ENCODE results near the gene DNAJC8. TPM values are rescaled to one million over a fixed set of nuclear protein-coding genes. Genes with fewer than 3 reads are reported as not detected.

The DNAJC8 gene
- polyA plus RNA-seq, 1 of the 3 experiments (the other 2 are of a cell fraction), result 50.9 TPM

GRCh38 chr1:28258628-28259251, 25.9 kb upstream of the DNAJC8 start:
- no peak overlapping the region; the same call in 1 of the 2 replicates for H3K9ac ChIP-seq
- POLR2A ChIA-PET, result interaction anchor here (1.5 to 2.2 kb wide), 2 partner anchors 23 to 70 kb away, joined by 4 to 12 read pairs; partner anchors contain the start of genes ATP5IF1 and MED18

GRCh38 chr1:28257736-28258135, 24.9 kb upstream of the DNAJC8 start:
- Histone ChIP-seq H3K27me3 (ENCODE audit: insufficient read depth) (no peaks in the 10 kb centered on the region), H3F3A (replicated peaks; ENCODE audit: insufficient read depth) (no peaks in the 10 kb centered on the region), H4K20me1 (ENCODE audit: insufficient read depth) (peaks cover 22% of the 10 kb centered on the region), H3K36me3 (replicated peaks in 1 of 2; ENCODE audit: control insufficient read depth in 1 of 2, insufficient read depth in 2 of 2, low read length in 1 of 2) (no peaks in the 10 kb centered on the region), H3K4me3 (ENCODE audit: low read depth in 2 of 2, low read length in 1 of 2) (no peak overlapping the region), H3K9ac (no peak overlapping the region), H3K27ac (ENCODE audit: low read depth in 2 of 2, low read length in 1 of 2) (no peak overlapping the region), H3K4me2 (no peak overlapping the region), H3K9me3 (no peaks in the 10 kb centered on the region), H3K4me1 (ENCODE audit: control insufficient read depth in 1 of 2, insufficient read depth in 2 of 2, low read depth in 1 of 2, low read length in 1 of 2) (peaks cover 12 to 14% of the 10 kb centered on the region in 2 experiments; a peak in 1 of 4 replicates), H3K9me2 (no peaks in the 10 kb centered on the region), H2AFZ (ENCODE audit: low read depth) (no peak overlapping the region), H3K79me2 (ENCODE audit: insufficient read depth) (peaks cover 33% of the 10 kb centered on the region)
- ChIA-PET POLR2A (no interaction called here), CTCF (interaction anchor here (0.9 to 2.9 kb wide), 3 partner anchors 9 to 50 kb away, joined by 3 to 36 read pairs (median 3); no protein-coding TSS in a partner anchor)
- DNase-seq, result no peak
- WGBS (ENCODE audit: low lambda C conversion rate), result 92% methylated on average over 4 of the region's 4 CpGs
- TF ChIP-seq SMC3 (IDR thresholded peaks at IDR 0.05; ENCODE audit: low read depth, low read length) (no peak), POLR2AphosphoS5 (IDR thresholded peaks at IDR 0.05; ENCODE audit: low read depth, low read length) (no peak), TAF1 (IDR thresholded peaks at IDR 0.05; ENCODE audit: borderline replicate concordance, low read depth, low read length) (no peak), MEF2A (IDR thresholded peaks at IDR 0.05; ENCODE audit: borderline replicate concordance, low read depth) (no peak), MXI1 (IDR thresholded peaks at IDR 0.05; ENCODE audit: low read depth, low read length) (no peak), NFIC (IDR thresholded peaks at IDR 0.05; ENCODE audit: borderline replicate concordance) (no peak), JUND (IDR thresholded peaks at IDR 0.05) (no peak), EZH2phosphoT487 (IDR thresholded peaks at IDR 0.05; ENCODE audit: borderline replicate concordance, low read depth) (no peak), FOXJ3 (CRISPR knock-in tag; IDR thresholded peaks at IDR 0.05) (no peak), IRF3 (IDR thresholded peaks at IDR 0.05; ENCODE audit: low read depth, low read length) (no peak), EP300 (IDR thresholded peaks at IDR 0.05; ENCODE audit: borderline replicate concordance in 1 of 2, low read depth in 1 of 2, low read length in 1 of 2) (no peak), USF2 (IDR thresholded peaks at IDR 0.05; ENCODE audit: borderline replicate concordance, low read depth, low read length) (no peak)

More at GRCh38 chr1:28258628-28259251, 25.9 kb upstream of the DNAJC8 start:
- no peaks in the 10 kb centered on the region for H3K9me3 ChIP-seq
- H3K36me3 ChIP-seq (replicated peaks in 1 of 2; ENCODE audit: control insufficient read depth in 1 of 2, insufficient read depth in 2 of 2, low read length in 1 of 2), result no peaks in the 10 kb centered on the region
- H3K27me3 ChIP-seq (ENCODE audit: insufficient read depth), result no peaks in the 10 kb centered on the region
- CTCF ChIA-PET, result interaction anchor here (0.6 to 3.0 kb wide), 3 partner anchors 10 to 101 kb away, joined by 3 to 36 read pairs (median 29); no protein-coding TSS in a partner anchor
- no peaks in the 10 kb centered on the region for H3F3A ChIP-seq (replicated peaks; ENCODE audit: insufficient read depth)
- no peaks in the 10 kb centered on the region for H3K9me2 ChIP-seq
- TF ChIP-seq TAF1 (IDR thresholded peaks at IDR 0.05; ENCODE audit: borderline replicate concordance, low read depth, low read length) (no peak), EP300 (IDR thresholded peaks at IDR 0.05; ENCODE audit: borderline replicate concordance in 1 of 2, low read depth in 1 of 2, low read length in 1 of 2) (no peak), POLR2AphosphoS5 (IDR thresholded peaks at IDR 0.05; ENCODE audit: low read depth, low read length) (no peak), USF2 (IDR thresholded peaks at IDR 0.05; ENCODE audit: borderline replicate concordance, low read depth, low read length) (no peak), ELF1 (IDR thresholded peaks at IDR 0.05) (no peak), FOXJ3 (CRISPR knock-in tag; IDR thresholded peaks at IDR 0.05) (no peak)
- TF ChIP-seq, protein P1, sequence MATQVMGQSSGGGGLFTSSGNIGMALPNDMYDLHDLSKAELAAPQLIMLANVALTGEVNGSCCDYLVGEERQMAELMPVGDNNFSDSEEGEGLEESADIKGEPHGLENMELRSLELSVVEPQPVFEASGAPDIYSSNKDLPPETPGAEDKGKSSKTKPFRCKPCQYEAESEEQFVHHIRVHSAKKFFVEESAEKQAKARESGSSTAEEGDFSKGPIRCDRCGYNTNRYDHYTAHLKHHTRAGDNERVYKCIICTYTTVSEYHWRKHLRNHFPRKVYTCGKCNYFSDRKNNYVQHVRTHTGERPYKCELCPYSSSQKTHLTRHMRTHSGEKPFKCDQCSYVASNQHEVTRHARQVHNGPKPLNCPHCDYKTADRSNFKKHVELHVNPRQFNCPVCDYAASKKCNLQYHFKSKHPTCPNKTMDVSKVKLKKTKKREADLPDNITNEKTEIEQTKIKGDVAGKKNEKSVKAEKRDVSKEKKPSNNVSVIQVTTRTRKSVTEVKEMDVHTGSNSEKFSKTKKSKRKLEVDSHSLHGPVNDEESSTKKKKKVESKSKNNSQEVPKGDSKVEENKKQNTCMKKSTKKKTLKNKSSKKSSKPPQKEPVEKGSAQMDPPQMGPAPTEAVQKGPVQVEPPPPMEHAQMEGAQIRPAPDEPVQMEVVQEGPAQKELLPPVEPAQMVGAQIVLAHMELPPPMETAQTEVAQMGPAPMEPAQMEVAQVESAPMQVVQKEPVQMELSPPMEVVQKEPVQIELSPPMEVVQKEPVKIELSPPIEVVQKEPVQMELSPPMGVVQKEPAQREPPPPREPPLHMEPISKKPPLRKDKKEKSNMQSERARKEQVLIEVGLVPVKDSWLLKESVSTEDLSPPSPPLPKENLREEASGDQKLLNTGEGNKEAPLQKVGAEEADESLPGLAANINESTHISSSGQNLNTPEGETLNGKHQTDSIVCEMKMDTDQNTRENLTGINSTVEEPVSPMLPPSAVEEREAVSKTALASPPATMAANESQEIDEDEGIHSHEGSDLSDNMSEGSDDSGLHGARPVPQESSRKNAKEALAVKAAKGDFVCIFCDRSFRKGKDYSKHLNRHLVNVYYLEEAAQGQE (IDR thresholded peaks at IDR 0.05; ENCODE audit: low read depth, low read length), result no peak
- peak overlapping the region in 1 of 2 experiments; percentile 74; a peak in 2 of 4 replicates for H3K27ac ChIP-seq (ENCODE audit: low read depth in 2 of 2, low read length in 1 of 2)
- no peak overlapping the region for H3K4me2 ChIP-seq
- DNase-seq, result no peak
- peak overlapping the region; percentile 53; the same call in 1 of the 2 replicates for H2AFZ ChIP-seq (ENCODE audit: low read depth)
- peaks cover 43% of the 10 kb centered on the region for H3K79me2 ChIP-seq (ENCODE audit: insufficient read depth)
- H3K4me1 ChIP-seq (ENCODE audit: control insufficient read depth in 1 of 2, insufficient read depth in 2 of 2, low read depth in 1 of 2, low read length in 1 of 2), result peaks cover 12 to 14% of the 10 kb centered on the region in 2 experiments; a peak in 1 of 4 replicates
- peaks cover 32% of the 10 kb centered on the region for H4K20me1 ChIP-seq (ENCODE audit: insufficient read depth)
- no peak overlapping the region; a peak in 1 of 4 replicates for H3K4me3 ChIP-seq (ENCODE audit: low read depth in 2 of 2, low read length in 1 of 2)
- 51% methylated on average over 12 of the region's 12 CpGs for WGBS (ENCODE audit: low lambda C conversion rate)
